ENCODE results near the gene TMCO5A.

DNA sequence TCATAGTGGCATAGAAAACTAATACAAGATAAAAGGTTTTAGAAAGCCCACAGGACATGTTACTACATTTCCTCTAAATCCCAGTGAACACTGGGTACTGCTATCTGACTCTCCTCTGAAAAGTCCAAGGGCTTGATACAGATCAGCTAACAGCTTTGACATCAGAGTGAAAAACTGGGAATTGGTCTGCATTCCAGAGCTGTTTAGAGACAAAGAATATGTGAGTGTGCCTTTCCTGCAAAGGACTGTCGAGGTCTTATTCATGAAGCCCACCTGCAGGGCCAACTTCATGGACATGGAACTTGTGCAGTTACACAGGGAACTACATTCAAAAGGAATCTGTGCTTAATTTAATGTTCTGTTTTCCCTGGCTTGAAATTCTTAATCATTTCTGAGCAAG, 5.2 kb upstream of the TMCO5A start:
- TF ChIP-seq RCOR1 (IDR thresholded peaks at IDR 0.05; ENCODE audit: borderline replicate concordance in 1 of 2, low read depth in 2 of 2, low read length in 2 of 2) (no peak), ZC3H11A (IDR thresholded peaks at IDR 0.05; ENCODE audit: low read depth, low read length) (no peak), POU5F1 (IDR thresholded peaks at IDR 0.05; ENCODE audit: borderline replicate concordance, low read depth, low read length, partially characterized antibody) (no peak), RBFOX2 (IDR thresholded peaks at IDR 0.05; ENCODE audit: low read depth, low read length) (no peak), POLR2A (conservative IDR thresholded peaks at IDR 0.05) (no peak)
- TF ChIP-seq, protein P1, sequence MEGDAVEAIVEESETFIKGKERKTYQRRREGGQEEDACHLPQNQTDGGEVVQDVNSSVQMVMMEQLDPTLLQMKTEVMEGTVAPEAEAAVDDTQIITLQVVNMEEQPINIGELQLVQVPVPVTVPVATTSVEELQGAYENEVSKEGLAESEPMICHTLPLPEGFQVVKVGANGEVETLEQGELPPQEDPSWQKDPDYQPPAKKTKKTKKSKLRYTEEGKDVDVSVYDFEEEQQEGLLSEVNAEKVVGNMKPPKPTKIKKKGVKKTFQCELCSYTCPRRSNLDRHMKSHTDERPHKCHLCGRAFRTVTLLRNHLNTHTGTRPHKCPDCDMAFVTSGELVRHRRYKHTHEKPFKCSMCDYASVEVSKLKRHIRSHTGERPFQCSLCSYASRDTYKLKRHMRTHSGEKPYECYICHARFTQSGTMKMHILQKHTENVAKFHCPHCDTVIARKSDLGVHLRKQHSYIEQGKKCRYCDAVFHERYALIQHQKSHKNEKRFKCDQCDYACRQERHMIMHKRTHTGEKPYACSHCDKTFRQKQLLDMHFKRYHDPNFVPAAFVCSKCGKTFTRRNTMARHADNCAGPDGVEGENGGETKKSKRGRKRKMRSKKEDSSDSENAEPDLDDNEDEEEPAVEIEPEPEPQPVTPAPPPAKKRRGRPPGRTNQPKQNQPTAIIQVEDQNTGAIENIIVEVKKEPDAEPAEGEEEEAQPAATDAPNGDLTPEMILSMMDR (IDR thresholded peaks at IDR 0.05 in 2 of 3, conservative IDR thresholded peaks at IDR 0.05 in 1 of 3; ENCODE audit: insufficient read depth in 2 of 3, low read depth in 1 of 3, low read length in 3 of 3): no peak
- TF ChIP-seq, protein P2, sequence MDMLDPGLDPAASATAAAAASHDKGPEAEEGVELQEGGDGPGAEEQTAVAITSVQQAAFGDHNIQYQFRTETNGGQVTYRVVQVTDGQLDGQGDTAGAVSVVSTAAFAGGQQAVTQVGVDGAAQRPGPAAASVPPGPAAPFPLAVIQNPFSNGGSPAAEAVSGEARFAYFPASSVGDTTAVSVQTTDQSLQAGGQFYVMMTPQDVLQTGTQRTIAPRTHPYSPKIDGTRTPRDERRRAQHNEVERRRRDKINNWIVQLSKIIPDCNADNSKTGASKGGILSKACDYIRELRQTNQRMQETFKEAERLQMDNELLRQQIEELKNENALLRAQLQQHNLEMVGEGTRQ (CRISPR knock-in tag; IDR thresholded peaks at IDR 0.05): no peak
